NCI-H2081 (cell line): ENCODE results near the gene HIPK4.
"Not testable (repeated sequence)": the region's sequence is repeated elsewhere in the genome, so short reads cannot be mapped to it uniquely, and the experiment has no call there.

ENCODE experiments used
- DNase-seq, 2 experiments: peaks; one replicate each; lab custom pipeline; 2025; lab: John Stamatoyannopoulos, UW

The HIPK4 gene

GRCh38 chr19:40390084-40390742, at the start of gene HIPK4:
Gene HIPK4, minus strand, starts transcription at chr19:40390181. Its CDS starts 279 bp downstream, at chr19:40389902.
- no peak for DNase-seq

- no peak for DNase-seq
These were observed 48.3 kb upstream of the HIPK4 start for GRCh38 chr19:40438284-40438683.

- DNase-seq = peak; percentile 79 to 80
These were observed 43.6 kb upstream of the HIPK4 start for GRCh38 chr19:40433391-40434216.

- not testable (repeated sequence) for DNase-seq
These were observed 42.8 kb upstream of the HIPK4 start for GRCh38 chr19:40432760-40433159.

- no peak for DNase-seq
These were observed 41.7 kb upstream of the HIPK4 start for GRCh38 chr19:40431698-40432097.

- not testable (repeated sequence) for DNase-seq
These were observed 40.3 kb upstream of the HIPK4 start for GRCh38 chr19:40430242-40430641.

- DNase-seq = not testable (repeated sequence)
These were observed 38.2 kb upstream of the HIPK4 start for GRCh38 chr19:40428197-40428596.

- peak; percentile 98 to 99 for DNase-seq
These were observed 35.7 kb upstream of the HIPK4 start, which contains the start of gene SERTAD1 for GRCh38 chr19:40425450-40426287. Gene SERTAD1, minus strand, starts transcription at chr19:40425992. Its CDS starts 2,446 bp downstream, at chr19:40423546.

GRCh38 chr19:40424637-40425449, 34.9 kb upstream of the HIPK4 start:
- no peak for DNase-seq

GRCh38 chr19:40423938-40424337, 34.0 kb upstream of the HIPK4 start:
- DNase-seq = no peak

GRCh38 chr19:40422748-40423566, 33.0 kb upstream of the HIPK4 start:
- DNase-seq = no peak

- DNase-seq = no peak
These were observed 32.2 kb upstream of the HIPK4 start for GRCh38 chr19:40421993-40422747.

GRCh38 chr19:40420766-40421765, 31.1 kb upstream of the HIPK4 start:
- peak; percentile 81 to 83 for DNase-seq

- no peak for DNase-seq
These were observed 30.4 kb upstream of the HIPK4 start for GRCh38 chr19:40420451-40420765.

- no peak for DNase-seq
These were observed 29.8 kb upstream of the HIPK4 start for GRCh38 chr19:40419780-40420179.

GRCh38 chr19:40419066-40419612, 29.2 kb upstream of the HIPK4 start:
- DNase-seq = no peak

GRCh38 chr19:40418040-40418439, 28.1 kb upstream of the HIPK4 start:
- no peak for DNase-seq

- DNase-seq = no peak
These were observed 27.6 kb upstream of the HIPK4 start for GRCh38 chr19:40417643-40417981.
